Measurements from ENCODE around the gene RAPGEF1. TPM values are rescaled to one million over a fixed set of nuclear protein-coding genes. Genes with fewer than 3 reads are reported as not detected.
A peak's percentile ranks its signal among the peaks of the same experiment; 100 is the strongest.
"Not testable (repeated sequence)": the region's sequence is repeated elsewhere in the genome, so short reads cannot be mapped to it uniquely, and the experiment has no call there.

Gene RAPGEF1
- total RNA-seq, 1 donor from 2014 or later, result 33.3 TPM

GRCh38 chr9:131552030-131552429 is 187.8 kb downstream of the RAPGEF1 start:
- H3K4me3 Mint-ChIP-seq, result no peak overlapping the region
- Histone ChIP-seq H3K9me3 (ENCODE audit: low read depth) (no peaks in the 10 kb centered on the region), H3K27me3 (peaks cover 44% of the 10 kb centered on the region), H3K79me2 (ENCODE audit: low read depth) (no peaks in the 10 kb centered on the region), H4K20me1 (ENCODE audit: low read depth) (no peaks in the 10 kb centered on the region), H3K36me3 (no peaks in the 10 kb centered on the region), H3K4me3 (no peak overlapping the region), H3F3A (ENCODE audit: low read depth) (no peaks in the 10 kb centered on the region), H3K4me1 (no peaks in the 10 kb centered on the region), H3K9ac (no peak overlapping the region), H3K27ac (no peak overlapping the region), H3K4me2 (no peak overlapping the region), H2AFZ (replicated peaks) (no peak overlapping the region)
- peaks cover 29% of the 10 kb centered on the region for H3K9me3 Mint-ChIP-seq
- no peaks in the 10 kb centered on the region for H3K36me3 Mint-ChIP-seq
- H3K27ac Mint-ChIP-seq, result no peak overlapping the region
- TF ChIP-seq EZH2 (IDR thresholded peaks at IDR 0.05) (no peak), CTCF (IDR thresholded peaks at IDR 0.05) (no peak), EZH2phosphoT487 (IDR thresholded peaks at IDR 0.05) (no peak)
- H3K4me1 Mint-ChIP-seq, result no peaks in the 10 kb centered on the region
- peaks cover 37% of the 10 kb centered on the region for H3K27me3 Mint-ChIP-seq (ENCODE audit: insufficient read depth, low read depth)
- no peak for DNase-seq (ENCODE audit: low spot score)

GRCh38 chr9:131550465-131550864 is 189.4 kb downstream of the RAPGEF1 start:
- H3K9me3 ChIP-seq (ENCODE audit: low read depth); DNase-seq (ENCODE audit: low spot score); H3K9ac ChIP-seq; H3K4me3 ChIP-seq; H3K27ac ChIP-seq; H3F3A ChIP-seq (ENCODE audit: low read depth); H3K4me3 Mint-ChIP-seq; H3K4me1 ChIP-seq; H3K36me3 Mint-ChIP-seq; H3K4me2 ChIP-seq; H3K4me1 Mint-ChIP-seq; H4K20me1 ChIP-seq (ENCODE audit: low read depth); H3K27ac Mint-ChIP-seq; H2AFZ ChIP-seq (replicated peaks); H3K36me3 ChIP-seq; H3K79me2 ChIP-seq (ENCODE audit: low read depth): not testable (repeated sequence)
- peaks cover 29% of the 10 kb centered on the region for H3K9me3 Mint-ChIP-seq
- peaks cover 32% of the 10 kb centered on the region for H3K27me3 Mint-ChIP-seq (ENCODE audit: insufficient read depth, low read depth)
- H3K27me3 ChIP-seq, result peaks cover 45% of the 10 kb centered on the region

GRCh38 chr9:131549186-131549585 is 190.7 kb downstream of the RAPGEF1 start:
- H4K20me1 ChIP-seq (ENCODE audit: low read depth); H3F3A ChIP-seq (ENCODE audit: low read depth); H2AFZ ChIP-seq (replicated peaks); H3K36me3 ChIP-seq; H3K4me1 Mint-ChIP-seq; H3K9me3 ChIP-seq (ENCODE audit: low read depth); H3K36me3 Mint-ChIP-seq; H3K9ac ChIP-seq; H3K27ac ChIP-seq; H3K4me3 Mint-ChIP-seq; H3K79me2 ChIP-seq (ENCODE audit: low read depth); H3K27ac Mint-ChIP-seq; H3K4me2 ChIP-seq; DNase-seq (ENCODE audit: low spot score); H3K4me3 ChIP-seq; H3K4me1 ChIP-seq: not testable (repeated sequence)
- Mint-ChIP-seq H3K27me3 (ENCODE audit: insufficient read depth, low read depth) (peaks cover 28% of the 10 kb centered on the region), H3K9me3 (peaks cover 33% of the 10 kb centered on the region)
- peaks cover 41% of the 10 kb centered on the region for H3K27me3 ChIP-seq

GRCh38 chr9:131546336-131547084 is 193.4 kb downstream of the RAPGEF1 start:
- H3K9me3 Mint-ChIP-seq, result peaks cover 41% of the 10 kb centered on the region
- Histone ChIP-seq H4K20me1 (ENCODE audit: low read depth) (no peaks in the 10 kb centered on the region), H3K4me2 (peak overlapping the region; percentile 13), H2AFZ (replicated peaks) (no peak overlapping the region), H3K4me1 (no peaks in the 10 kb centered on the region), H3K4me3 (no peak overlapping the region), H3F3A (ENCODE audit: low read depth) (peaks cover 5% of the 10 kb centered on the region), H3K27ac (no peak overlapping the region), H3K9ac (no peak overlapping the region), H3K27me3 (peaks cover 26% of the 10 kb centered on the region), H3K36me3 (no peaks in the 10 kb centered on the region), H3K9me3 (ENCODE audit: low read depth) (peaks cover 13% of the 10 kb centered on the region), H3K79me2 (ENCODE audit: low read depth) (no peaks in the 10 kb centered on the region)
- H3K4me3 Mint-ChIP-seq, result no peak overlapping the region
- no peaks in the 10 kb centered on the region for H3K36me3 Mint-ChIP-seq
- H3K4me1 Mint-ChIP-seq, result no peaks in the 10 kb centered on the region
- peaks cover 22% of the 10 kb centered on the region for H3K27me3 Mint-ChIP-seq (ENCODE audit: insufficient read depth, low read depth)
- no peak overlapping the region for H3K27ac Mint-ChIP-seq
- no peak for TF ChIP-seq CTCF (IDR thresholded peaks at IDR 0.05)
- no peak for TF ChIP-seq EZH2phosphoT487 (IDR thresholded peaks at IDR 0.05)
- TF ChIP-seq EZH2 (IDR thresholded peaks at IDR 0.05), result no peak
- DNase-seq (ENCODE audit: low spot score), result no peak
